Cardiac muscle cell (in vitro differentiated cells and primary cell): ENCODE measurements around the gene RPGR. TPM values are rescaled to one million over a fixed set of nuclear protein-coding genes. Genes with fewer than 3 reads are reported as not detected.

Experiments
- DNase-seq, 2 donors: peaks; one replicate each; pipeline versions ENCODE4 v3.0.0 to v3.0.0-alpha.2; 2010 to 2017; ENCODE audit warnings: low read depth in 1 of 2, low spot score in 1 of 2
- H3K27ac ChIP-seq: fragments of 200-600 bp; sonication (generic); 2 replicates; pipeline ENCODE4 v1.5.1; 2016
- H3K27me3 ChIP-seq: fragments of 200-600 bp; sonication (generic); 2 replicates; pipeline ENCODE4 v1.6.0; 2016; ENCODE audit warnings: control low read depth
- H3K36me3 ChIP-seq: fragments of 200-600 bp; sonication (generic); 2 replicates; pipeline ENCODE4 v1.5.1; 2016; ENCODE audit warnings: control low read depth
- H3K4me1 ChIP-seq: fragments of 200-600 bp; sonication (generic); 2 replicates; pipeline ENCODE4 v1.8.1; 2017; ENCODE audit warnings: low read depth, mild to moderate bottlenecking, mixed run types
- H3K4me3 ChIP-seq: fragments of 200-600 bp; sonication (generic); 2 replicates; pipeline ENCODE4 v1.5.1; 2016; ENCODE audit warnings: mild to moderate bottlenecking
- H3K9me3 ChIP-seq: fragments of 200-600 bp; sonication (generic); 2 replicates; pipeline ENCODE4 v1.5.1; 2017; ENCODE audit warnings: low read depth, mild to moderate bottlenecking, control low read depth
- polyA plus RNA-seq: library from polyadenylated mRNA; unstranded; fragments of >200 nt; fragmentation: Nextera tagmentation; extraction: Ambion mirVana; gene quantifications from 2 replicates; pipeline ENCODE4 v1.2.1, GENCODE V29; 2016
- total RNA-seq: library from RNA; depleted of rRNA; stranded (reverse); fragments of >200 nt; gene quantifications from 2 replicates; pipeline ENCODE4 v1.2.3, GENCODE V29; 2016
- TF ChIP-seq, protein P1 (sequence below): IDR thresholded peaks from 2 replicates; pipeline ENCODE4 v1.5.1; 2012; ENCODE audit warnings: low read depth, mild to moderate bottlenecking, low read length

RPGR gene
- total and polyA plus RNA-seq, 2 experiments from 2014 or later = 6.3 to 6.5 TPM

DNA sequence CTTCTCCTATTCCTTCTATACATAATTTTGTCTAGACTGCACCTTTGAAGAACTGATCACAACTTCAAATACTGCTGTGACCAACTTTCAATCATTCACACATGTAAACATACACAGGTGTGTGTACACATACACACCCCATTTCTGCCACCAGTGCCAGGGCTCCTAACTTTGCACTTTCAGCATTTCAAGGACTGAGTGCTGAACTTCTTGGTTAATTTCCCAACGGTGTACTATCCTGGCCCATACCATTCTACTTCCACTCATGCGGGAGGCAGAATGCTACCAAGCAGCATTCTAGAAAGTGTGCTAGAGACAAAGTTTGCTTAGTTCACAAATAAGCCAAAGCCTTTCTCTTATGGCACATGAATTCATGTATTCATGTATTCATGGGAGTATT is 51.2 kb downstream of the RPGR start:
- H3K27ac ChIP-seq = no peak overlapping the region
- H3K4me3 ChIP-seq = no peak overlapping the region
- no peaks in the 10 kb centered on the region for H3K4me1 ChIP-seq
- H3K9me3 ChIP-seq = no peaks in the 10 kb centered on the region
- H3K36me3 ChIP-seq = no peaks in the 10 kb centered on the region
- no peak for DNase-seq
- no peaks in the 10 kb centered on the region for H3K27me3 ChIP-seq
- TF ChIP-seq, protein P1, sequence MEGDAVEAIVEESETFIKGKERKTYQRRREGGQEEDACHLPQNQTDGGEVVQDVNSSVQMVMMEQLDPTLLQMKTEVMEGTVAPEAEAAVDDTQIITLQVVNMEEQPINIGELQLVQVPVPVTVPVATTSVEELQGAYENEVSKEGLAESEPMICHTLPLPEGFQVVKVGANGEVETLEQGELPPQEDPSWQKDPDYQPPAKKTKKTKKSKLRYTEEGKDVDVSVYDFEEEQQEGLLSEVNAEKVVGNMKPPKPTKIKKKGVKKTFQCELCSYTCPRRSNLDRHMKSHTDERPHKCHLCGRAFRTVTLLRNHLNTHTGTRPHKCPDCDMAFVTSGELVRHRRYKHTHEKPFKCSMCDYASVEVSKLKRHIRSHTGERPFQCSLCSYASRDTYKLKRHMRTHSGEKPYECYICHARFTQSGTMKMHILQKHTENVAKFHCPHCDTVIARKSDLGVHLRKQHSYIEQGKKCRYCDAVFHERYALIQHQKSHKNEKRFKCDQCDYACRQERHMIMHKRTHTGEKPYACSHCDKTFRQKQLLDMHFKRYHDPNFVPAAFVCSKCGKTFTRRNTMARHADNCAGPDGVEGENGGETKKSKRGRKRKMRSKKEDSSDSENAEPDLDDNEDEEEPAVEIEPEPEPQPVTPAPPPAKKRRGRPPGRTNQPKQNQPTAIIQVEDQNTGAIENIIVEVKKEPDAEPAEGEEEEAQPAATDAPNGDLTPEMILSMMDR = no peak

DNA sequence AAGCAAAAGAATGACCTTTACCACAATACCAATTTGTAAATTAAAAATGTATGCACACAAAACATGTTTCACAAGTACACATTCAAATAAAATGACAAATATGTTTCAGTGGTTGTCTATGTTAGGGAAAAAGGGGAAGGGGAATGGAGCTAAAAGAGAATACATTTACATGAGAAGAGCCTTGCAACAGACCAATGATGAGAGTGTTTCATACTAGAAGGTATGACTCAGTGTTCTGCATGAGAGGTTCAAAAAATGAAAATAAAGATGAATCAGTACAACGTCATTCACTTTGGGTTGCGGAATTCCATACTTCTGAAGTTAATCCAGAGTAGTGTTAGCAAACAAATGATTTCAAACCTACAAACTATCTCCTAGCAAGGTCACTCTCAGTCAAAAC is 51.7 kb downstream of the RPGR start:
- TF ChIP-seq, protein P1 = no peak
- no peaks in the 10 kb centered on the region for H3K9me3 ChIP-seq
- H3K4me3 ChIP-seq = no peak overlapping the region
- no peaks in the 10 kb centered on the region for H3K4me1 ChIP-seq
- peak in 1 of 2 donors; percentile 80 for DNase-seq
- H3K27me3 ChIP-seq = no peaks in the 10 kb centered on the region
- H3K36me3 ChIP-seq = no peaks in the 10 kb centered on the region
- no peak overlapping the region for H3K27ac ChIP-seq

GRCh38 chrX:38273453-38273852 is 53.9 kb downstream of the RPGR start:
- no peaks in the 10 kb centered on the region for H3K36me3 ChIP-seq
- H3K9me3 ChIP-seq = no peaks in the 10 kb centered on the region
- H3K4me3 ChIP-seq = no peak overlapping the region
- no peak overlapping the region for H3K27ac ChIP-seq
- TF ChIP-seq, protein P1 = no peak
- no peaks in the 10 kb centered on the region for H3K27me3 ChIP-seq
- H3K4me1 ChIP-seq = no peaks in the 10 kb centered on the region
- DNase-seq = no peak

- DNase-seq = no peak
- Histone ChIP-seq H3K4me1 (no peaks in the 10 kb centered on the region), H3K36me3 (no peaks in the 10 kb centered on the region), H3K4me3 (no peak overlapping the region), H3K9me3 (no peaks in the 10 kb centered on the region), H3K27me3 (no peaks in the 10 kb centered on the region), H3K27ac (no peak overlapping the region)
- TF ChIP-seq, protein P1 = no peak
Measured at GRCh38 chrX:38271154-38271716, 56.1 kb downstream of the RPGR start.

GRCh38 chrX:38268011-38268410 is 59.3 kb downstream of the RPGR start:
- no peak for DNase-seq
- H3K27ac ChIP-seq = no peak overlapping the region
- no peaks in the 10 kb centered on the region for H3K36me3 ChIP-seq
- TF ChIP-seq, protein P1 = no peak
- no peaks in the 10 kb centered on the region for H3K9me3 ChIP-seq
- no peaks in the 10 kb centered on the region for H3K27me3 ChIP-seq
- no peaks in the 10 kb centered on the region for H3K4me1 ChIP-seq
- no peak overlapping the region for H3K4me3 ChIP-seq
